GM21515 (cell line): Measurements from ENCODE around the gene HYI.

Source experiments
- ATAC-seq: cut with Tn5 transposase; IDR thresholded peaks from one replicate; pipeline ENCODE4 v1.9.1; 2021; ENCODE audit not compliant: unreplicated experiment

HYI gene

DNA sequence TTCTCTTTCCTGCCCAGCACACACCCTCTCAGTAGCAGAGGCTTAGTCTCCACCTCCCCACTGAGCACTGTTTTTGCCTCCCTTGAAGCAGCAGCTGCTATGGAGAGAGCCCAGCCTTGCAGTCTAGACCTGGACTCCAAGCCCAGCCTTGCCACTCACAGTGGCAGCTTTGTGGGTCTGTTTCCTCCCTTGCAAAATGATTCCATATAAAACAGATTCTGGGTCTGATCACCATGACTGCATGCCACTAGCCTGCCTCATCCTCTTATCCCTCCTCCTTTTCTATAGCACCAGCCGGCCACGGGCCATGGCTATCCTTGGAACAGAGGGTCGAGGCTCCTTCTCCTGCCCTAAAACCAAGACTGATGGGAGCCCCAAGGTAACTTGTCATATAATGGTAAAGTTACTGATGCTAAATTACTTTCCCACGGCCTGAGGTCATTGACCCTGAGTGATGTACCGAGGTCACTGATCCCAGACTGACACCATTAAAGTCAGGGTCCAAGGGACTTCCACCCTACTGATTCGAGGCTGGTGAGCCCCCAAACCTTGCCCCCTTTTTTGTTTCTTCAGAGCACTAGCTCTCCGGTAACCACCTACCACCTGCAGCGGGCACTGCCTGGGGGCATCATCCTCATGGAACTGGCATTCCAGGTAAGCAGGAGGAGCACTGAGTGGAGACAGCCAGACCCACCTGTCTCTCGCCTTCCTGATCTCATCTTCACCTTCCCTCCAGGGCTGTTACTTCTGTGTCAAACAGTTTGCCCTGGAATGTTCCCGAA is 7.9 kb downstream of the HYI start:
- no peak for ATAC-seq

DNA sequence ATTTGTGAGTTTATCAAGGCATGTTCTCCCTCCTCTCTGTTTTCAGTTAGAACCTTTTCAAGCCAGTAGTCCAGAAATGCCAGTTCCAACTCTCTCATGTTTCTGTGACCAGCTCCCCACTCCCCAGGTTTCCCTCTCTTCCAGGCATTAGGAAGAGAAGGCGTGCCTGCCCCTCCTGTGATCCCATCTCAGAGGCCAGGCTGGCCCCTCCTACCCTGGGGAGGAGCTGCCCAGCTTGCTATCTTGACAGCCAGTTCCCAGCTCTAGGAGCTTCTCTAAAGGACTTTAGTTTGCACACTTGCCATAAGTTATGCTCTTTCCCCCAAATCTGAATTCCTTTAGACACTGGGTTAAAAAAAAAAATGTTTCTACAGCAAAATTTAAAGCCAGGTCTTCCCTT is 8.9 kb downstream of the HYI start:
- no peak for ATAC-seq

DNA sequence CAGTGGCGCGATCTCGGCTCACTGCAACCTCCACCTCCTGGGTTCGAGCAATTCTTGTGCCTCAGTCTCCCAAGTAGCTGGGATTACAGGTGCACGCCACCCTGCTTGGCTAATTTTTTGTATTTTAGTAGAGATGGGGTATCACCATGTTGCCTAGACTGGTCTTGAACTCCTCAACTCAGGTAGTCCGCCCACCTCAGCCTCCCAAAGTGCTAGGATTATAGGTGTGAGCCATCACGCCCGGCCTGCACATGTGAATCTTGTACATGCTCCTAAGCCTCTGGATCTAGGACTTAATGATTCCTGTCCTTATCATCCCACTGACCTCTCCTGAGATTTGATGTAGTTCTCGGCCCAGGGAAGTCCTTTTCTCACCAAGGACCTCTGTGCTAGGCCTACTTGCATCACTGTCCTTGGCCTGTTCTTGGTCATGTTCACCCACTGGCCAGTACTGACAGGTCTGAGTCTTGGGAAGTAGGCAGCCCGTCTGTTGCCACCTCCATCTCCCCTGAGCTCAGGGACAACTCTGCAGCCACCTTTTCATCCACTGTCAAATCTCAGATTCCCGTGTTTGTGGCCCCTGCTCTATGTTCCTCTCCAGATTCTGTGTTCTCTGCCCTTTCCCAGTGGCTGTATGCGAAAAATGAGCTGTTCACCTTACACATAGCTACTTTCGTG is 9.4 kb downstream of the HYI start:
- ATAC-seq: no peak

DNA sequence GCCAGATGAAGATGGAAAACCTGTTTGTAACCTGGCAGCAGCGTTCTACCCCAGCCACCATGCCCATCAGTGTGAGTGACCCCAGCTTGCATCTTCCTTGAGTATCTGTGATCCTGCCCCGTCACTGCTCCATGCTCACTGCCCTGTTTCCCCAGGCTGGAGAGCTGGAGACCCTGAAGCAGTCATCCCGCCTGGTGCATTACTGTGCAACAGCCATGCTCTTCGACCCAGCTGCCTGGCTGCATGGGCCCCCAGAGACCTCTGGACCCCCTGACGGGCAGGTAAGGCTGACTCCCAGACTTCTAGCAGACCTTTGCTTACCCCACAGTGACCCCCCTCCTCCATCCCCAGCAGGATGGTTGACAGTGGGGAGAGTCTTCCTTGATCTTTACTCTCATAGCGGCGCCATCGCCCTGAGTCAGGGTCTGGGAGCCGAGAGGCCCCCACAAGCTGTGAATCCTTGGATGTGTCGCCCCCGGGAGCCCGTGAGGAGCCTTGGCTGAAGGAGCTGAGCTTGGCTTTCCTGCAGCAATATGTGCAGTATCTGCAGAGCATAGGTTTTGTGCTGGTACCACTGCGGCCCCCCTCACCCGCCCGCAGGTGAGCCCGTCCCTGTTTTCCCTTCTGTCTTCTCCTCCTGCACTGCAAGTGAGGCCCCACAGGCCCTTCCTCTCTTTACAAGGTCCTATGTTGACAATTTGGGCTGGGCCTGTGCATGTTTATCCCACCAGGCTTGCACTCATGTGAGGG is 10.4 kb downstream of the HYI start:
- ATAC-seq: no peak

DNA sequence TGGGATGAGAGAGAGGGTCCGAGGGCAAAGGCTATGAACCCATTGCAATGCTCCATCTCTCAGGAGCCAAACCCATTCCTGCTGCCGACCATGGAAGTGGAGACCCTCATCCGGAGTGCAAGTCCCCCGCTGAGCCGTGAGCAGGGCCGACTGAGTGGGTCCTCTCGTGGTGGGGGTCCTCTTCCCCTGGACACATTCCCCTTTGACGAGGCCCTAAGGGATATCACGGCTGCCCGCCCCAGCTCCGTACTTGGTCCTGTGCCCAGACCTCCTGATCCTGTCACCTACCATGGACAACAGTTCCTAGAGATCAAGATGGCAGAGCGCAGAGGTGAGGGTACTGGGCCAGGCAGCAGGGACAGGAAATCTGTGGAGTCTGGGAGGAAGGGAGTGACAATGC is 11.0 kb downstream of the HYI start:
- ATAC-seq: no peak

DNA sequence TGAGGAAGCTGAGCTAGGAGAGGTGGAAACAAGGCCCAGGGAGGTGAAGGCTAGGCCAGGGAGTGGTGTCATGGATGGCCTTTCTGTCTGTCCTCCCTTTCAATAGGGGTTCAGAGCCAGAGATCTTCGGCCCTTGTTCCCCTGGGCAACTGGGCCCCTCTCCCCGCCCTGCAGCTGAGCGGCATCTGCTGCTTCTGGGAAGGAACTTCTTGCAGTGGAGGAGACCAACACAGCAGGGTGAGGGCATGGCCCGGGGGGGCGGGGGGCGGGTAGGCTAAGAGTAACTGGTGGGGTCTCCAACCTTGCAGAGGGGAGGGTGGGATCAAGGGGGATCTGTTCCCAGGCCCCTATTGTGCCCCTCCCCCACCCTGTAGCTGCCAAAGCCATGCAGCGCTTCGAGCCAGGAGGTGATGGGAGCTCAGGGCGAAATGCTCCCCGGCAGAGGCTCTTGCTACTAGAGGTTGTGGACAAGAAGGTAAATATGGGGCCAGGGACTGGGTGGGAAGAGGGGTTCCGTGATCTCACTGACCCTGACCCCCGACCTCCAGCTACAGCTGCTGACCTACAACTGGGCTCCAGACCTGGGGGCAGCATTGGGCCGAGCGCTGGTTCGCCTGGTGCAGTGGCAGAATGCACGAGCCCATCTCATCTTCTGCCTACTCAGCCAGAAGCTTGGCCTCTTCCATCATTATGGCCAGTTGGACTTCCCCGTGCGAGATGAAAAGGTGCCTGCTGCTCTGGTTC is 11.7 kb downstream of the HYI start:
- no peak for ATAC-seq

DNA sequence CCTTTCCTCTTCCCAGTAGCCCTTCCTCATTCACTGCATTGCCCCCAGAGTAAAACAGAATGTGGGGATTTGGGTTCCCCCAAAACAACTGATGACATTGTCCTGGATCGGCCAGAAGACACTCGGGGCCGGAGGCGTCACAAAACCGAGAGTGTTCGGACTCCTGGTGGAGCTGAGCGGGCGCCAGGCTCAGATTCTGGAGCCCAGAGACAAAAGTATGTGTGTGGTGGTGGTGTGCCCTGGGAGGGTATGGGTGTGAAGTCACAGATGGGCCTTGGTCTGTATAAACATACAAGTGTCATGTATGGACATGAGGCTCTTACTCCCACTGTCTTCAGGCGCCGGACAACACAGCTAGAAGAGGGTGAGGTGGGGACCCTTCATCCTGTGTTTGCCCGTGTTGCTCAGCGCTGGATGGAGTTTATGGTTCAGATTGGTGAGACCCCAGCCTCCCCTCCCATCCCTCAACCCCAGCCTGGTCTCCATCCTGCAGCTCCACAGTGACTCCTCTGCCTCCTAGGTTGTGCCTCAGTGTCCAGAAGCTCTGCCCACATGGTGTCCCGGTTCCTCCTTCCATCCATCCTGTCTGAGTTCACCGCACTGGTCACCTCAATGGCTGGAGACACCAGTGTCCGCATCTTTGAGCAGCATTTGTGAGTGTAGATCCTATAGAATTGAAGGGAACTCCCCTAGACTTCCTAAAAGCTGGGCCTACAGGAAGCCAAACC is 12.4 kb downstream of the HYI start:
- ATAC-seq: no peak

DNA sequence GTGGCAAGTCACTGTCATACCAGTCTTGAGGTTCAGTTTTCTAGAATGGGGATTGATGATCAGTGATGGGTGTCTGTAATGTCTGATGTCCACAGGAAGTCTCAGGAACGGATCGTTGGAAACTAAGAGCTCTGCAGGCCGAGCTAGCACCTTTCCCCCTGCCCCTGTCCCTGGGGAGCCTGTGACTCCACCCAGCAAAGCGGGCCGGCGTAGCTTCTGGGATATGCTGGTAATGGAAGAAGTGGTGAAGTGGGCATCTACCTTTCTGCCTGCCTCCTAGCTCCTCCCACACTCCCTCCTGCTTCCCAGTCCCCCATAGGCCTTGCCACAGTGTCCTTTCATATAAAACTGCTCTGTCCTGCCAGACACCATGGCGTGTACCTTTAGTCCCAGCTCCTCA is 13.4 kb downstream of the HYI start:
- no peak for ATAC-seq

DNA sequence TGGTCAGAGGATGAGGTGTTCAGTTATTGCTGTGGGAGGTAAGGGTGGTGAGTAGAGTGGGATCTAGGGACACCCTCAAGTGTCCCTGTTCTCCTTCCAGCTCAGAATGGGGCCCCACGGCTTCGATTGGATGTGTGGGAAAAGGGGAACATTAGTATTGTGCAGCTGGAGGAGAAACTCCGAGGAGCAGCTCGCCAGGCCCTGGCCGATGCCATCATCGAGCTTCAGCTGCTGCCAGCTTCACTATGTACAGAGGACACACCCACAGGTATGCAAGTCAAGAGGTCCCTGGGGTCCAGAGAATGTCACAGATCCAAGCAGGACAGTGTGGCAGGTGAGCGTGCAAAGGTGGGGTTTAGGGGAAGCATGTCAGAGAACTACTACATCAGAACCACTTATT is 13.9 kb downstream of the HYI start:
- no peak for ATAC-seq

DNA sequence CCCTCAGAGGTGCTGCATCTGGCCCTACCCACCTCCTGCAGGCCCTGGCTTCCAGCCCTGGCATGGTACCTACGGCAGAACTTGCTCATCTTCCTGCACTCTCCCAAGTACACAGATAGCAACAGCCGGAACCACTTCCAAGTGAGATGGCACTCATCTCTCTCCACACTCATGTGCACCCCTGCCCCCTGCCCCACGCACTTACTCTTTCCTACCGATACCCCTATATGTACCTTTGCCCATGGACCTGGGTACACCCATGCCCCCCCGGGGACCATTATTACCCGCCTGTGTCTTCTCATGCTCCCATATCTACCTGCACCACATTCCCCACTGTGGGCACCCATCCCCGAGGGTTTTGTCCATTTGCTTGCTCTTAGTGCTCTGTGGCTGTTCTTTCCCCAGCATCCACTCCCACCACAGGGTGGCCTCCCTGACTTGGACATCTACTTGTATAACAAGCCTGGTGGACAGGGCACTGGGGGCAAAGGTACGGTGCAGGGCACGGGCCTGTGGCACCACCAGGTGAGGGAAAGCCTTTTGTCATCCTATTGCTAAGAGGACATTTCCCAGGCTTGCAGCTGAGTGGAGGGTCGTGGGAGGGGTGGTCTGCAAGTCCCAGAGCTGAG is 14.7 kb downstream of the HYI start:
- no peak for ATAC-seq

DNA sequence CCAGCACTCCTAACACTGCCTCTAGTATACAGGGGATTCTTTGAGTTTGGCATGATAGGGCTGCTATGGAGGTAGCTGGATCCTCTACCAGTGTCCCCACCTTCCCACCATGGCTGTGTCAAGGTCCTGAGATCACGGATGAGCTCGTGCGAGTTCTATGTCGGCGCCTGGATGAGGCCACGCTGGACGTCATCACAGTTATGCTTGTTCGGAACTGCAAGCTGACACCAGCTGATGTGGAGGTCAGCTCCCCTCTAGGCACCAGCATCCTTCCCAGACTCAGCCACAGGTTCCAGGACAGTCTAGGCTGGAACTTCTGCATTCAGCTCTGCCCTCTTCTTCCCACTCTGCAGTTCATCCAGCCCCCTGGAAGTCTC is 15.2 kb downstream of the HYI start:
- ATAC-seq: no peak

DNA sequence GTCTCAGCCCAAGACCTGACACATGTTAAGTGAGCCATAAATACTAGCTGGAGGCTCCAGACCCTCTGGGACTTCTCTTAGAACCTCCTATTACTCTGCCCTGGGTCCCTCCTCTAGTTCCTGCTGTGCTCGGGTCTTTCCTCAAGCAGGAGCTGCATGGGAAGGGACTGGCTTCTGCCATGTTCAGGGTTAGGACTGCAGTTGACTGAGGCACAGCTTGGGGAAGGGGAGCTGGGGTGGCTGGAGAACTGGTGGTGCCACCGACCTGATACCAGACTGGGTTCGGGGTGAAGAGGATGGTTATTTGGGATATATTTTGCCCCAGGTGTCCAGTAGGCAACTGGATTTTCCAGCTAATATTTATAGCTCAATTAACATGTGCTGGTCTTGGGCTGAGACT is 15.7 kb downstream of the HYI start:
- no peak for ATAC-seq

DNA sequence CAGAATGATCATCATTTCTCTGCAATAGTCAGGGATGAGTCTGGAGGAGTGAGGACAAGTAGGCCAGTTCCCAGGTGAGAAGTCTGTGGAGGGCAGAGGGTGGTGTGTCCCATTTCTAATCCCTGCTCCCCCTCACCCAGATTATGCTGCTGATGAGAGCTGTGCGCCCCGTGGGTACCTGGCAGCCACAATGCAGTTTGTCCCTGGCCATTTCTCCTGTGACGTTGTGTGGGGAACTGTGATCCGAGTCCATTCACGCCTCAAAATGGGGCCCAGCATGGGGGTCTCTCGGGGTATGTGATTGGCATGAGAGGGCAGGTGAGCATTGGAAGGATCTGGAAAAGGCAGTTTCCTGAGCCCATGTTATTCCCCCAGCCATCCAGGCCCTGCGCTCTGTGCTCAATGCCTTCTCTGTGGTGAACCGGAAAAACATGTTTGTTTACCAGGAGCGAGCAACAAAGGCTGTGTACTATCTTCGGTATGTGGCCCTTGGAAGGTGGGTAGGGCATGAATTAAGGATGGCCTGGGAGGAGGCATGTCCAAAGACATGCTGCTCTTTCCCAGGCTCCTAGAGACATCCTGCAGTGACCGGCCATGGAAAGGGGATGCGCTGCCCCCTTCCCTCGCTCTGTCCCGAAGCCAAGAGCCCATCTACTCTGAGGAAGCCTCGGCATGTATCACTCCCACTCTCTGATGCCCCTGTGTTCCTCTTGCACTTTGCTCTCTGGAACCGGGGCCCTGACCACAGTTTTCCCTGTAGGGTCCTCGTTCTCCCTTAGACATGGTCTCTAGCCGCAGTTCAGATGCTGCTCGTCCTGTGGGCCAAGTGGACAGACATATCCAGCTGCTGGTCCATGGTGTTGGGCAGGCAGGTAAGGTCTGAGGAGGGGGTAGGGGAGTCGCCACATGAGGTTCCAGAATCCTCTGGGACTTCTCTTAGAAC is 16.4 kb downstream of the HYI start:
- ATAC-seq: no peak

DNA sequence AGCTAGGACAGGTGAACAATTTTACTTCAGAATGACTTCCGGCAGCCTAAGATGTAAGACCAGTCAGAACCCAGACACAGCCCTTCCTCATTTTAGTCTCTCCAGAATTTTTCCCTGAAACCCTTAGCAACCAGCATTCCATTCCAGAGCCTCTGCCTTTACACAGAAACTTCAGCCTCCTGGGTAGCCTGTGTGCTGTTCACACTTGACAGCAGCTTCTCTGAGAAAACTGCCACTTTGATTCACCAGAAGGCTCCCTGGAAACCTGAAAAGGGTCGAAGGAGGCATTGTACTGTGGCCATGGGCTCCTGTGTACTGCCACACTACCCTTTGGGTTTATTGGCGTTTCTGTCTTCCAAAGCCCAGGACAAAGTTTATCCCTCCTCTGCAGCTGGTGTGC is 17.4 kb downstream of the HYI start:
- no peak for ATAC-seq

DNA sequence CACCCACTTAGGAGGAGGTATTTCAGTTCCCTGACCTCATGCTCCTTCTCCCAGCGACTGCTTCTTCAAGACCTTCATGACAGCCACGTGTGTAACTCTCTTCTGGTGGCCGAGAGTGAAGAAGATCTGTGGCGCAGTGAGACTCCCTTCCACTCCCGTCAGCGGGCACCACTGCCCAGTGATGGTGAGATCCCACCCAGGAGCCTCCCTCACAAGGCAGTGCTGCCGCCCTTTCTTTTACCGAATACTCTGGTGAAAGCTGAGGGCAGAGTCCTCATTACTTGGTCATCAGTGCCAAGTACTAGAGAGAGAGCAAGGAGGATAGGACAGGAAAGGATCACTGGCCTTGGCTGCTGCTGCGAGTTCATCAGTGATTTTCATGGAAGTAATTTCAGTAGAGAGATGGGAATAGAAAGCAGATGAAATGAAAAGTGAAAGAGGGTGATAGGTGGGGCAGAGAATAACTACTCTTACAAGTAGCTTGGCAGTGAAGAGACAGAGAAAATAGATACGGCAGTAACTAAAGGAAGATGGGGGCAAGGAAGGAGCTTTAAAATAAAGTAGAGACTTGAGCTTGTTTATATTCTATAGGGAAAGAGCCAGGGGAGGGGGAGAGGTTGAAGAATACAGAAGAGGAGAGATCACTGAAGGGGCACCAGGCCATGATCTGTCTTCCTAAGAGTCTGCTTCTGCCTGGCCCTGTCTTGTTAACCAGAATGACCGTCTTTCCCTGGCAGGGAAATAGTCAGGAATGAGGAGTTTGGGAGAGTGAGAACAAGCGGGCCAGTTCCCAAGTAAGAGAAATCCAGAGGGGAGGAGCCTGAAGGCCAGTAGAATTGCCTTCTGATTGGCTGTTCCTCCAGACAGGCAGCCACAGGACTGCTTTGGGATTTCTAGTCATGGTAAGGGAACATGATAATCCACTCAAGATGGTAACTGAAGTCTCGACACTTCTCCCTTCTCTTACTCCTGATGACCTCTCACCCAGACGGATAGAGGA is 18.3 kb downstream of the HYI start:
- ATAC-seq: no peak

DNA sequence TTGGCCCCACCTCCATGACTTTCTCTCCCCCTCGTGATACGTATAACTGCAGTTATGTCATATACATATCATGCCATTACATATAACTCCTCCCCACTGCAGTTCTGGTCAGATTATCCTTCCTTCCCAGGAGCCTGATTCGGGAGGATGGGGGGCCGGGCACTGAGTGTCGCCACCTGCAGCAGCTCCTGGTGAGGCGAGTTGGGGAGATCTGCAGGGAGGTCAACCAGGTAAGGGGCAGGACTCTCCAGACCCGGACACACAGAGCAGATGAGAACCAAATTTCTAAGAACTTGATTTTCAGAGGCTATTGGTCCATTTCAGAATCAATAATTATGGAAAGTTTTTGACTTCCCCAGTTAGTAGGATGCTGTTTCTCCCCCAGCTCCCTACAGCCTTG is 19.5 kb downstream of the HYI start:
- no peak for ATAC-seq

DNA sequence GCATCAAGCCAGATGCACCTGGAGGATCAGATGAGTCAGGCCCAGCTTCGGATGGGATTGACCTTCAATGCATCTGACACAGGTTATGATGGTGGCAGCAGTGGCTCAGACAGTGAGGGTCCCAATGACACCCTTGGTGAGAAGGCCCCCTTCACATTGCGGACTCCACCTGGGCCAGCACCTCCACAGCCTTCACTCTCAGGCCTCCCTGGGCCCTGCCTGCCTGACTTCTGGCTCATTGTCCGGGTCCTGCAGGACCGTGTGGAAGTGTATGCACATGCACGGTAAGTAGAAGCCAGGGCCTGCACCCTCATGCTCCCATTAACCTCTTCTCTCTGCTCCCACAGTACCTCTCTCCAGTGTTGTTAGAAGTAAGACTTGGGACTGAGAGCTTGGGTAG is 20.8 kb downstream of the HYI start:
- ATAC-seq: no peak
